SH-SY5Y (cell line): ENCODE data around the gene DNAH1.

Experiments used
- GATA2 ChIP-seq: IDR thresholded peaks from 2 replicates; pipeline ENCODE4 v1.6.1; 2011; ENCODE audit warnings: mild to moderate bottlenecking, low read depth, low read length
- GATA3 ChIP-seq: IDR thresholded peaks from 2 replicates; pipeline ENCODE4 v1.6.1; 2011; ENCODE audit warnings: low read depth, mild to moderate bottlenecking, low read length, moderate library complexity

- TF ChIP-seq GATA2 (no peak), GATA3 (no peak)
Measured at GRCh38 chr3:52306978-52307377, 9.1 kb upstream of the DNAH1 start.
